SU-DHL-6 (cell line): Measurements from ENCODE around the gene TLL2.

Source experiments
- H2AFZ ChIP-seq: fragments of 200-600 bp; sonication (generic); 2 replicates; pipeline ENCODE4 v1.6.1; 2014; ENCODE audit warnings: low read depth, mild to moderate bottlenecking, moderate library complexity, mixed read lengths, antibody characterized with exemption, low read length; ENCODE audit not compliant: severe bottlenecking
- H3F3A ChIP-seq: fragments of 200-600 bp; shearing (Covaris generic); 2 replicates; pipeline ENCODE4 v1.6.0; 2016; ENCODE audit warnings: antibody characterized with exemption, mild to moderate bottlenecking; ENCODE audit not compliant: insufficient read depth
- H3K27ac ChIP-seq: fragments of 200-600 bp; sonication (generic); 2 replicates; pipeline ENCODE4 v1.5.1; 2016; ENCODE audit warnings: low read depth, mild to moderate bottlenecking, low read length, moderate library complexity, mixed read lengths
- H3K27me3 ChIP-seq: fragments of 200-600 bp; sonication (generic), shearing (Covaris generic); 2 replicates; pipeline ENCODE4 v1.6.0; 2014; ENCODE audit warnings: mild to moderate bottlenecking, low read length
- H3K36me3 ChIP-seq: fragments of 200-600 bp; sonication (generic); 2 replicates; pipeline ENCODE4 v1.6.1; 2014; ENCODE audit warnings: mild to moderate bottlenecking, low read length, mixed read lengths
- H3K4me2 ChIP-seq: fragments of 300-600, 200-600 bp; shearing (Covaris generic), sonication (generic); 2 replicates; pipeline ENCODE4 v1.6.0; 2014; ENCODE audit warnings: low read length, low read depth, mild to moderate bottlenecking; ENCODE audit not compliant: poor library complexity, severe bottlenecking
- H3K4me3 ChIP-seq: fragments of 200-600 bp; sonication (generic); 2 replicates; pipeline ENCODE4 v1.5.1; 2014; ENCODE audit warnings: antibody characterized with exemption, low read length, mild to moderate bottlenecking, mixed read lengths; ENCODE audit not compliant: insufficient read depth, poor library complexity, severe bottlenecking
- H3K79me2 ChIP-seq: fragments of 200-600 bp; sonication (generic); 2 replicates; pipeline ENCODE4 v1.6.1; 2014; ENCODE audit warnings: mild to moderate bottlenecking, low read length, moderate library complexity; ENCODE audit not compliant: insufficient read depth
- H3K9ac ChIP-seq: fragments of 200-600 bp; sonication (generic); 2 replicates; pipeline ENCODE4 v1.7.0; 2014; ENCODE audit warnings: mild to moderate bottlenecking, low read length
- H3K9me2 ChIP-seq: fragments of 200-600 bp; sonication (generic); replicated peaks from 2 replicates; pipeline ENCODE4 v1.6.1; 2014; ENCODE audit warnings: low read length; ENCODE audit not compliant: insufficient read depth
- H3K9me3 ChIP-seq: fragments of 200-600 bp; sonication (generic); 2 replicates; pipeline ENCODE4 v1.6.1; 2014; ENCODE audit warnings: low read length, mixed read lengths; ENCODE audit not compliant: insufficient read depth
- H4K20me1 ChIP-seq: fragments of 200-600 bp; sonication (generic); 2 replicates; pipeline ENCODE4 v1.6.1; 2014; ENCODE audit warnings: low read depth, mild to moderate bottlenecking, antibody characterized with exemption, low read length, moderate library complexity, mixed read lengths
- CTCF ChIP-seq: fragments of 200-600 bp; sonication (generic); IDR thresholded peaks from one replicate; pipeline ENCODE4 v1.5.1; 2017; ENCODE audit warnings: antibody characterized with exemption, mild to moderate bottlenecking, low read length, moderate library complexity; ENCODE audit not compliant: insufficient read depth, poor library complexity, severe bottlenecking
- EZH2phosphoT487 ChIP-seq: fragments of 200-600 bp; sonication (generic), shearing (Covaris generic); conservative IDR thresholded peaks from 2 replicates; pipeline ENCODE4 v1.6.1; 2018; ENCODE audit warnings: mild to moderate bottlenecking, antibody characterized with exemption, low read length, moderate library complexity, mixed read lengths

The TLL2 gene

GRCh38 chr10:96390460-96390864 is 123.3 kb downstream of the TLL2 start:
- no peaks in the 10 kb centered on the region for H3K9me2 ChIP-seq
- TF ChIP-seq CTCF: no peak
- no peak for TF ChIP-seq EZH2phosphoT487
- H3K27me3 ChIP-seq: no peaks in the 10 kb centered on the region
- no peaks in the 10 kb centered on the region for H3K9me3 ChIP-seq
- no peaks in the 10 kb centered on the region for H3F3A ChIP-seq
- H2AFZ ChIP-seq: no peak overlapping the region
- H4K20me1 ChIP-seq: no peaks in the 10 kb centered on the region
- H3K27ac ChIP-seq: no peak overlapping the region
- H3K79me2 ChIP-seq: no peaks in the 10 kb centered on the region
- no peak overlapping the region for H3K4me3 ChIP-seq
- H3K4me2 ChIP-seq: no peak overlapping the region
- no peaks in the 10 kb centered on the region for H3K36me3 ChIP-seq
- no peak overlapping the region for H3K9ac ChIP-seq

GRCh38 chr10:96389785-96390184 is 123.9 kb downstream of the TLL2 start:
- Histone ChIP-seq H3K4me3 (no peak overlapping the region), H3K79me2 (no peaks in the 10 kb centered on the region), H2AFZ (no peak overlapping the region), H3K9me2 (no peaks in the 10 kb centered on the region), H3K9ac (no peak overlapping the region), H3F3A (no peaks in the 10 kb centered on the region), H4K20me1 (no peaks in the 10 kb centered on the region), H3K27ac (no peak overlapping the region), H3K27me3 (no peaks in the 10 kb centered on the region), H3K4me2 (no peak overlapping the region), H3K9me3 (no peaks in the 10 kb centered on the region), H3K36me3 (no peaks in the 10 kb centered on the region)
- TF ChIP-seq EZH2phosphoT487 (no peak), CTCF (no peak)

GRCh38 chr10:96387601-96388000 is 126.1 kb downstream of the TLL2 start:
- Histone ChIP-seq H3K79me2 (no peaks in the 10 kb centered on the region), H3K4me3 (no peak overlapping the region), H3K36me3 (no peaks in the 10 kb centered on the region), H3K27me3 (no peaks in the 10 kb centered on the region; the same call in 1 of the 2 replicates), H2AFZ (no peak overlapping the region), H3K9me2 (no peaks in the 10 kb centered on the region), H3K9me3 (no peaks in the 10 kb centered on the region), H3K4me2 (no peak overlapping the region), H4K20me1 (no peaks in the 10 kb centered on the region), H3K27ac (no peak overlapping the region), H3K9ac (no peak overlapping the region), H3F3A (no peaks in the 10 kb centered on the region)
- no peak for TF ChIP-seq CTCF
- no peak for TF ChIP-seq EZH2phosphoT487

GRCh38 chr10:96387161-96387560 is 126.6 kb downstream of the TLL2 start:
- no peaks in the 10 kb centered on the region for H3K9me3 ChIP-seq
- no peak overlapping the region for H3K9ac ChIP-seq
- H4K20me1 ChIP-seq: no peaks in the 10 kb centered on the region
- no peak overlapping the region for H3K27ac ChIP-seq
- no peak overlapping the region for H3K4me3 ChIP-seq
- H2AFZ ChIP-seq: no peak overlapping the region
- TF ChIP-seq EZH2phosphoT487 (no peak), CTCF (no peak)
- H3F3A ChIP-seq: no peaks in the 10 kb centered on the region
- no peaks in the 10 kb centered on the region for H3K79me2 ChIP-seq
- no peaks in the 10 kb centered on the region; the same call in 1 of the 2 replicates for H3K27me3 ChIP-seq
- H3K9me2 ChIP-seq: no peaks in the 10 kb centered on the region
- H3K36me3 ChIP-seq: no peaks in the 10 kb centered on the region
- H3K4me2 ChIP-seq: no peak overlapping the region
